Activated naive CD8-positive, alpha-beta T cell treated with anti-CD3 and anti-CD28 coated beads, Interleukin-2, amount 50 U/mL, for 24 hours (primary cell): ENCODE results near the gene TRAF3IP1.
"Not testable (repeated sequence)": the region's sequence is repeated elsewhere in the genome, so short reads cannot be mapped to it uniquely, and the experiment has no call there.

Experiments used
- ATAC-seq: fragments of 150-1000 bp; cut with Tn5 transposase; one replicate; pipeline ENCODE4 v1.10.0; 2021
- DNase-seq: peaks from one replicate; pipeline ENCODE4 v3.0.0; 2021
- H3K27ac Mint-ChIP-seq: one replicate; pipeline ENCODE4 v1.8.0; 2021; ENCODE audit warnings: mild to moderate bottlenecking, mixed read lengths
- H3K27me3 Mint-ChIP-seq: one replicate; pipeline ENCODE4 v1.8.0; 2021; ENCODE audit warnings: mixed read lengths
- H3K36me3 Mint-ChIP-seq: one replicate; pipeline ENCODE4 v1.8.0; 2021; ENCODE audit warnings: low read depth, mixed read lengths
- H3K4me1 Mint-ChIP-seq: one replicate; pipeline ENCODE4 v1.8.0; 2021; ENCODE audit warnings: mixed read lengths
- H3K4me3 Mint-ChIP-seq: one replicate; pipeline ENCODE4 v1.8.0; 2021; ENCODE audit warnings: mild to moderate bottlenecking, moderate library complexity, mixed read lengths
- H3K9me3 Mint-ChIP-seq: one replicate; pipeline ENCODE4 v1.8.0; 2021; ENCODE audit warnings: mixed read lengths

TRAF3IP1 gene

DNA sequence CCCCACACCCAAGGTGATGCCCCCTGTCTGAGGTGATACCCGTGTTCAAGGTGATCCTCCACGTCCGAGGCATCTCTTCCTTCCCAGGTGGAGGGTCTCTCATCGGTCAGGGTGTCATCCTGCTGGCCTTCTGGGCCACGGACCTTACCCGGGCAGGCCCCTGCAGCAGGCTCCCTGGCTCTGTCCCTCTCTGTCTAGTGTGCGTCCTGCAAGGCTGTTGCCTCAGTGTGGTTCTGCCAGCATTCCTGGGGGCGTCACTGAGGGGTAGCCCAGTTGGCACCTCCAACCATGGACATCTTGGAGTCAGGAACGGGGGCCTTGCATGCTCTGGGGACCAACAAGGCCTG, 26.3 kb upstream of the TRAF3IP1 start:
- Mint-ChIP-seq H3K36me3 (no peaks in the 10 kb centered on the region), H3K4me1 (peaks cover 15% of the 10 kb centered on the region), H3K9me3 (no peaks in the 10 kb centered on the region), H3K27ac (no peak overlapping the region), H3K4me3 (no peak overlapping the region), H3K27me3 (peaks cover 10% of the 10 kb centered on the region)
- ATAC-seq, result no peak
- DNase-seq, result no peak

DNA sequence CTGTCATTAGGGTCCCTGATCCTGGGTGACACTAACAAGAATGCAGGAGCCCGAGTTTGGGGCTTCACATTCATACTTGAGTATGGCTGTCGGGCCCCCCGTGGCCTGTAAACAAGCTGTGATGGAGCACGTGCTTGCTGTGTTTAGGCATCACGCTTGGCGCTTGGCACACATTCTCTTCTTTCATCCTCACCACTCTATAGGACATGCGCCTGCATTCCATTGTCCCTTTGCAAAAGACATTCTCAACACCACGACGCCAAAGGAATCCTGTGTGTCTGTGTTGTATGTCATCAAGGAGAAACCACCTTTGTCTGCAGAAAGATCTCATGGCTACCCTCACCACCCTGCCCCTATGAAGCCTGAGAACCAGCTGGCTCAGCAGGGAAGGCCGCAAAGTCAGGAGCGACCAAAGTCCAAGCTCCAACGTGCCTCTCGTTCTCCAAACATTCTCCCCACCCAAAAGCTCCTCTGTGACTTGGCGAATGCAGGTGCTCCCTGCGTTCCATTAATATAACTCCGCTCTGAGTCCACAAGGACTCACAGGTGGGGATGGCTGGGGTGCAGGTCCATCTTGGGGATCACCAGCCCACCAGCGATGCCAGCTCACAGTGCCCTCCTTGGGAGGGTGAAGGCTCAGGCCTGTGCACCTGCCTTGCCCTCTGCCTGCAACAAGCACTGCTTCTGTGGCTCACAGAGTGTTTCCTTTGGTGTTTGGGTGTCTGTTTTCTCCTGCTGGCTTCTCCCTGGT, 25.8 kb upstream of the TRAF3IP1 start:
- Mint-ChIP-seq H3K36me3 (no peaks in the 10 kb centered on the region), H3K27ac (no peak overlapping the region), H3K4me3 (no peak overlapping the region), H3K4me1 (peaks cover 10% of the 10 kb centered on the region), H3K27me3 (peaks cover 10% of the 10 kb centered on the region), H3K9me3 (no peaks in the 10 kb centered on the region)
- DNase-seq (no peak), ATAC-seq (no peak)

DNA sequence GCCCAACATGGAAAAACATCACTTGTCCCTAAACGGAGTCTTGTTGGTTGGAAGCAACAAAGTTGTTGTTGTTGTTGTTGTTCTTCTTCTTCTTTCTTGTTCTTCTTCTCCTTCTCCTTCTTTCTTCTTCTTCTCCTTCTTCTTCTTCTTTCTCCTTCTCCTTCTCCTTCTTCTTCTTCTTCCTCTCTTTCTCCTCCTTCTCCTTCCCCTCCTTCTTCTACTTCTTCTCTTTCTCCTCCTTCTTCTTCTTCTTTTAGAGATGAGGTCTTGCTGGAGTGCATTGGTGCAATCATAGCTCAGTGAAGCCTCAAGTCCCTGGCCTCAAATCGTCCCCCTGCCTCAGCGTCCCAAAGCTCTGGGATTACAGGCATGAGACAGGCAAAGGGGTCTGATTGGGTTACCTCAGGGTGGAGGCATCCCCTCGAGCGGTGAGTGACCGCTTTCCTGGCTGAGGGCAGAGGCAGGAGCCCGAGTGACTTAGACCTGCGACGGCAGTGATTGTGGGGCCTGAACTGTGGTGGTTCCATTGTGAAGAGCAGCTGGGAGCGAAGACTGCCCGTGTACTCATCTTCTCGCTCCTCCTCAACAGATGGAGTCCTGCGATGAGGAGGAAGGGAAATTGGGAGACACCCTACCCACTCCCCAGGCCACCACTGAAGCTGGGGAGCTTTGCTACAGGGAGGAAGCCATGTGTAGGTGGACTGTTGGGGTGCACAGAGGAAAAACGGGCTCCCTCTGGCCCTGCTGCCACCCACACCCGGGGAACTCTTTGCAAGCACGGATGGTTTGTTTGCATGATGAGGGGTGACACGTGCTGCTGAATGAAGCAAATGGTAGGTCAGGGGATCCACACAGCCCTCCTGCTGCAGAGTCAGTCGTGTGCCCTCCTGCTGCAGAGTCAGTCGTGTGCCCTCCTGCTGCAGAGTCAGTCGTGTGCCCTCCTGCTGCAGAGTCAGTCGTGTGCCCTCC, 24.9 kb upstream of the TRAF3IP1 start:
- no peaks in the 10 kb centered on the region for H3K9me3 Mint-ChIP-seq
- H3K4me3 Mint-ChIP-seq, result no peak overlapping the region
- DNase-seq (no peak), ATAC-seq (no peak)
- H3K27ac Mint-ChIP-seq, result no peak overlapping the region
- H3K36me3 Mint-ChIP-seq, result no peaks in the 10 kb centered on the region
- peaks cover 10% of the 10 kb centered on the region for H3K27me3 Mint-ChIP-seq
- peaks cover 1% of the 10 kb centered on the region for H3K4me1 Mint-ChIP-seq

DNA sequence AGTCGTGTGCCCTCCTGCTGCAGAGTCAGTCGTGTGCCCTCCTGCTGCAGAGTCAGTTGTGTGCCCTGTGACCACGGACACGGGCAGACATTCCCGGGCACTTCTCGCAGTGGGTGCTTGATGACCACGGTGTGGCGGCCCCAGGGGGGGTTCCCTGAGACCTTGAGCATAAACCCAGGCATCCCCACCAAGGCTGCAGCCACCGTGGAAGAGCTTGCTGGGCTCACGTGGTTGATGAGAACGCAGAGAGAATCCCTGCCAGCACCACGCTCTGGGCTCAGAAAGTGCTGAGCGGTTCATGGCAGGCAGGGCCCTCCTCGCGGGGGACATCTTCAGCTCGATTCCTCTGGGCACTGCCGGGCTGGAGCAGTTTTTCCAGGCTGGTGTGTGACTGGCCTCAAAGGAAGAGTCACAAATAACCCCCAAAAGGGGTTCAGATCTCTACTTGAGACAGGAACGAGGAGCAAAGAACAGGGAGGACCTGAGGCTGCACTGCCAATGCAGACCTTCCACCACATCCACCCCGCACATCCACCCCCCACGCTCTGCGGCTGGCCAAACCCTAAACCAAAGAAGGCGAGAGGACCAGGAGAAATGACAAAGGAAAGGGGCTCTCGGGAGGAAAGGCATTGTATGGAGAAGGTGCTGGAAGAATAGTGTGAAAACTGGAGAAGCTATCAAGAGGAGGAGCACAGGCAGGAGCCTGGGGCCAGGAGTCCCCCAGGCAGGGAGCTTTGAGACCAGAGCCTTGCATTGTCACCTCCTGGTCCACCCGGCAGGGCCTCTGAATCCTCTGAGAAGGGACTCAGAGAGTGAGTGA, 23.5 kb upstream of the TRAF3IP1 start:
- no peak overlapping the region for H3K27ac Mint-ChIP-seq
- H3K36me3 Mint-ChIP-seq, result no peaks in the 10 kb centered on the region
- H3K4me1 Mint-ChIP-seq, result no peaks in the 10 kb centered on the region
- no peak overlapping the region for H3K4me3 Mint-ChIP-seq
- H3K9me3 Mint-ChIP-seq, result no peaks in the 10 kb centered on the region
- DNase-seq (no peak), ATAC-seq (no peak)
- peaks cover 10% of the 10 kb centered on the region for H3K27me3 Mint-ChIP-seq

DNA sequence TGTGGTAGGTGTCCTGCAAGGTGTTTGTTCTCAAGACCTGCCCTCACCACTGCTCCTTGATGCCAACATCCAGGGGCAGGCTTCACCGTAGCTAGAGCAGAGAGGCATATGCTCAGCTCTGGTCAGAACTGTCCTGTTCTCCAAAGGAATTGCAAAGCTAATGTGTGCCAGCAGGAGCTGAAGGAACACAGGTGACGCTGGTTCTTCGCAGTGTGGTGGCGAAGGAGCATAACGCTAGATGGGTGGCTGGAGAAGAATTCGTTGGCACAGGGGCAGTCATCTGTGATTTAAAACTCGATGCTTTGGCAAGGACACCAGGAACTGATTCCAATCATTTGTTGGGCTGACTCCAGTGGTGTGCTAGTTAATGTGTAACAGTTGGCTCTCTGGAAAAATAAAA, 20.5 kb upstream of the TRAF3IP1 start:
- DNase-seq (no peak), ATAC-seq (no peak)
- H3K27me3 Mint-ChIP-seq, result peaks cover 10% of the 10 kb centered on the region
- H3K4me3 Mint-ChIP-seq, result no peak overlapping the region
- no peaks in the 10 kb centered on the region for H3K36me3 Mint-ChIP-seq
- no peak overlapping the region for H3K27ac Mint-ChIP-seq
- H3K4me1 Mint-ChIP-seq, result no peaks in the 10 kb centered on the region
- no peaks in the 10 kb centered on the region for H3K9me3 Mint-ChIP-seq

DNA sequence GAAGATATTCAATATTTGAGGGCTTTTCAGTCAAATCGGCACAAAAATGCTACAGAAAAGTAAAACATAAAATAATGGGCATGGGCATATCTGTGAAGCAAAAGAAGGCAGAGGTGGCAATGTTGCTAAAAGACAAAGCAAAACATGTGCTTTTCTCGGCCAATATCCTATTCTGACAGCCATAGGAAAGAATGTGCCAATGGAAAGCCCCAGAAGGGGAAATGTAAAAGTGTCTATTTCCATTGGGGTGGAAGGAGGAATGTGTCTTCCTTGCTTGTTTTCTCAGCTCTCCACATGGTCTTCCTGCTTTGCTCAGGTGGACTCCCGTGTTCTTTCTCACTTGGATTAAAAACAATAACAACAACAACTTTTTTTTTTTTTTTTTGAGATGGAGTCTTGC, 18.2 kb upstream of the TRAF3IP1 start:
- ATAC-seq, result no peak
- Mint-ChIP-seq H3K9me3 (no peaks in the 10 kb centered on the region), H3K27me3 (peaks cover 2% of the 10 kb centered on the region), H3K36me3 (no peaks in the 10 kb centered on the region), H3K4me1 (no peaks in the 10 kb centered on the region), H3K27ac (no peak overlapping the region), H3K4me3 (no peak overlapping the region)
- DNase-seq, result no peak

DNA sequence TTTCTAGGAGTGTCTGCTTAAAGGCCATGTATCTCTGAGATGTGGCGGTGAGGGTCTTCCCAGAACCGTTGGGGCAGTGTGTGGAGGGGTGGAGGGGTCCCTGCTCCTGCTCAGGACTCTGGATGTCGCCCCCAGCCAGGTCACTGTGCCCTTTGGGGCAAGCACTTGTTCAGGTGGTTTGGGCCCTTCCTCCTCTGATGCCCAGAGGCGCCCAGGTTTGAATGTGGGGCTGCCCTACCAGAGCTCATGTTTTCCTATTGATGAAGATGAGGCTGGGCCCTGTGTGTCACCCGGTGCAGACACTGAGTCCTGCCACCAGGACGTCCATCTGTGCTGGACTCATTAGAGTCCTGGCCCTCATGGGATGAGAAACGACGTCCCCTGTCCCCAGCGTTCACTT, 17.6 kb upstream of the TRAF3IP1 start:
- Mint-ChIP-seq H3K27me3 (no peaks in the 10 kb centered on the region), H3K4me3 (no peak overlapping the region), H3K36me3 (no peaks in the 10 kb centered on the region), H3K27ac (no peak overlapping the region), H3K9me3 (no peaks in the 10 kb centered on the region), H3K4me1 (no peaks in the 10 kb centered on the region)
- DNase-seq, result no peak
- no peak for ATAC-seq

DNA sequence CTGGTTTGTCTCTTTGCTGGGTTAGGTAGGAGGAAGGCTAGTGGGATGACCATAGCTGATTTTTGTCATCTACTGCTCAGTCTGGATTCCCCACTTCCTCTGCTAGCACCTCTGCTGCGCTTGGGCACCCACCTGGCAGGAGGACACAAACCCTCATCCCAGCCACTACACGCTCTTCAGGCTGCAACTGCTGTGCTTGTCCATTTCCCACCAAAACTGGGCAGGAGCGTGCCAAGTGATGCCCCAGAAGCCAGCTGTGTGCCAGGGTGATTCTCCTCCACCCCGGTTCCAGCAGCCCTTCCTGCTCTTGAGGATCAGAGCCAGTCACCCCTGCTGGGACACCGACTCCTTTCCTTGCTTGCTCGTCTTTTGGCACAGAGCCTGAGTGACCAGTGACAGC, 16.2 kb upstream of the TRAF3IP1 start:
- no peaks in the 10 kb centered on the region for H3K27me3 Mint-ChIP-seq
- H3K27ac Mint-ChIP-seq, result no peak overlapping the region
- no peaks in the 10 kb centered on the region for H3K4me1 Mint-ChIP-seq
- no peak overlapping the region for H3K4me3 Mint-ChIP-seq
- no peak for DNase-seq
- H3K36me3 Mint-ChIP-seq, result no peaks in the 10 kb centered on the region
- no peak for ATAC-seq
- H3K9me3 Mint-ChIP-seq, result no peaks in the 10 kb centered on the region

DNA sequence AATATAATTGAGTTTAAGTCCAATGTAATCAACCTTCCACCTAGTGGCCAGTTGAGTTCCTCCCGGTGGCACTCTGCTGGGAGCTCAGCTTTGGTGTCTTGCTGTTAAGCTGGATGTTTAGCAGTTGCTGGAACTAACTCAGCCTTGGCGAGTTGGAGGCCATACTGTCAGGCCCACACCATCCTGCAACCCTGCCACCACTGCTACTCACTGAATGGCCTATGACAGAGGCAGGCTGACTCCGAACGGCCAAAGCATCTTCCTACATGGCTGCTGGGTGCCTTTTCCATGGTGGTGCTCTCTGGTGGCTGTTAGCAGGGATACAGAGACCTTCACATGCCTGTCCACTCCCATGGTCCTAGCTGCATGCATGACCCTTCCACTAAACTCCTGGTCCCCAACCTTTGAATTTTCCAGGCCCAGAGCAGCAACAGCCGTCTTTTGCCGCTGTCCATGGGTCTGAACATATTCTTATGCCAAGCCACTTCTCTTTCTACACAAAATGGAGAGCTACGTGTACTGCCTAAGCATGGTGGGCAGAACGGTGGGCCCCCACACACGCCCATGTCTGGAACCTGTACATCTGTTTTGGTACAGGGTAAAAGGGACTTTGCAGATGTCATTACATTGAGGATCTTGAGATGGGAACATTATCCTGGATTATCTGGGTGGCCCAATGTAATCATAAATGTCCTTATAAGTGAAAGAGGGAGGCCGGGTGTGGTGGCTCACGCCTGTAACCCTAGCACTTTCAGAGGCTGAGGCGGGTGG, 15.0 kb upstream of the TRAF3IP1 start:
- no peak overlapping the region for H3K4me3 Mint-ChIP-seq
- H3K27me3 Mint-ChIP-seq, result no peaks in the 10 kb centered on the region
- no peak overlapping the region for H3K27ac Mint-ChIP-seq

DNA sequence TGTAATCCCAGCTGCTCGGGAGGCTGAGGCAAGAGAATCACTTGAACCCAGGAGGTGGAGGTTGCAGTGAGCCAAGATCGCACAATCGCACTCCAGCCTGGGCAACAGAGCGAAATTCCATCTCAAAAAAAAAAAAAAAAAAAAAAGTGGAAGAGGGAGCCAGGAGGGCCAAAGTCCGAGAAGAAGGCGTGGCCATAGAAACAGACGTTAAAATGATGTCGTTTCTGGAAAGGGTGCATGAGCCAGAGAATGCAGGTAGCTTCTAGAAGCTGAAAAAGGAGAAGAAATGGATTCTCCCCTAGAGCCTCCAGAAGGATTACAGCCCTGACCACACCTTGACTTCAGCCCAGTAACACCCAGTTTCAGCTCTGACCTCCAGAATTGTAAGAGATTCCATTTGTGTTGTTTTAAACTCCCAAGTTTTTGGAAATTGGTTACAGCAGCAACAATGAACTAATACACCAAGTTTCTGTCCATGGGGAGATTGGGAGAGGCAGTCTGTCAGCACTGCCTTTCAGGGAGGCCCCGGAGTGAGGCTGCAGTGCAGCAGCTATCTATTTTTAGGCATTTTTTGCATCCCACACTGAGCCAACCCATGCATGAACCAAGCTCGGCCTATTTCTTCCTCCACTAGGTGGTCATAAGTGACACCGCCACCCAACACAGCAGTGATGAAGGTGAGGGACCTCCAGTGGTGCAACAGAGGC, 14.2 kb upstream of the TRAF3IP1 start:
- no peak for DNase-seq
- Mint-ChIP-seq H3K4me1 (no peaks in the 10 kb centered on the region), H3K4me3 (no peak overlapping the region), H3K36me3 (no peaks in the 10 kb centered on the region), H3K27me3 (no peaks in the 10 kb centered on the region), H3K9me3 (no peaks in the 10 kb centered on the region), H3K27ac (no peak overlapping the region)
- ATAC-seq, result no peak

More for the DNA sequence above, 15.0 kb upstream of the TRAF3IP1 start:
- no peak for DNase-seq
- H3K36me3 Mint-ChIP-seq, result no peaks in the 10 kb centered on the region
- H3K4me1 Mint-ChIP-seq, result no peaks in the 10 kb centered on the region
- no peaks in the 10 kb centered on the region for H3K9me3 Mint-ChIP-seq
- no peak for ATAC-seq

DNA sequence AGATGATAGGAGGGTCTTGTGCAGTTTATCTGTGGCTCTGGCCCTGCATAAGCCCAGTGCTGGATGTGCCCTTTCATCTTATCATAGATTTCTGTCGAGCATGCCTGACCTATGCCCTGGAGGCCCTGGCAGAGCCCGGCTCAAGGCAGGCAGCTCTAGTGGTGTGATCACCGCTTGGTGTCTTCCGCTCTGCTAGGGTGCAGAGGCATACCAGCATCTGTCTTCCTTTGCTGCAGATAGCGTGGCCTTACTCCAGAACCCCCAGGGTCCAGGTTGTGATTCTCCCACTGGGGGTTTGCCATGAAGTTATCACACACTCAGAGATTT, 13.7 kb upstream of the TRAF3IP1 start:
- Mint-ChIP-seq H3K9me3 (no peaks in the 10 kb centered on the region), H3K36me3 (no peaks in the 10 kb centered on the region), H3K4me1 (no peaks in the 10 kb centered on the region), H3K27ac (no peak overlapping the region), H3K27me3 (no peaks in the 10 kb centered on the region), H3K4me3 (no peak overlapping the region)
- ATAC-seq (no peak), DNase-seq (no peak)

DNA sequence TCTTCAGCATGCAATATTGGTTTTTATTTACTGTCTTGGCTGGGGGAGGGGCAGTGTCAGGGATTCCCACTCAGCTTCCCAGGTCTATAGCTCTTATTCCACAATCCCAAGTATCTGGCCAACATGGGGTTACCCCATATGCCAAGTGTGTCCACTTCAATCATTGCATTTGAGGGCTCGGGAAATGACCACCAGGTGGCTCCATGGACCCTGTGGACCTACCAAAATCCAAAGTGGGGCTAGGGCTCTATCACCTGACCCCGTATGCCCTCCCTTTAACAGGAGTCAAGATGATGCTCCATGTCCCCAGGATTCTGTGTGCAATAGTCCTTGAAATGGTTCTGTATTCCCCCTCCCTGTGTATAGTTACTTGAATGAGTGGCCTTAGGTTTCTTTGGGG, 12.1 kb upstream of the TRAF3IP1 start:
- no peaks in the 10 kb centered on the region for H3K4me1 Mint-ChIP-seq
- no peaks in the 10 kb centered on the region for H3K9me3 Mint-ChIP-seq
- H3K36me3 Mint-ChIP-seq, result no peaks in the 10 kb centered on the region
- ATAC-seq (no peak), DNase-seq (no peak)
- no peak overlapping the region for H3K27ac Mint-ChIP-seq
- H3K4me3 Mint-ChIP-seq, result no peak overlapping the region
- no peaks in the 10 kb centered on the region for H3K27me3 Mint-ChIP-seq

DNA sequence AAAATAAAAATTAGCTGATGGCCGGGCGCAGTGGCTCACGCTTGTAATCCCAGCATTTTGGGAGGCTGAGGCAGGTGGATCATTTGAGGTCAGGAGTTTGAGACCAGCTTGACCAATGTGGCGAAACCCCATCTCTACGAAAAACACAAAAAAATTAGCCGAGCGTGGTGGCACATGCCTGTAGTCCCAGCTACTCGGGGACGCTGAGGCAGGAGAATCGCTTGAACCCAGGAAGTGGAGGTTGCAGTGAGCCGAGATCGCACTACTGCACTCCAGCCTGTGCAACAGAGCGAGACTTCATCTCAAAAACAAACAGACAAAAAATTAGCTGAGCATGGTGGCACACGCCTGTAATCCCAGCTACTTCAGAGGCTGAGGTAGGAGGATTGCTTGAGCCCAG, 9.6 kb upstream of the TRAF3IP1 start:
- ATAC-seq, H3K27me3 Mint-ChIP-seq, H3K27ac Mint-ChIP-seq, H3K36me3 Mint-ChIP-seq, H3K4me3 Mint-ChIP-seq, H3K9me3 Mint-ChIP-seq, H3K4me1 Mint-ChIP-seq, DNase-seq: not testable (repeated sequence)
